ENCODE data around the gene EMC8. TPM values are rescaled to one million over a fixed set of nuclear protein-coding genes. Genes with fewer than 3 reads are reported as not detected.

Gene EMC8
- total and polyA plus RNA-seq, 2 donors (not counting 1 experiment from before 2014, with no cell fraction given) = 22.1 to 33.1 TPM

DNA sequence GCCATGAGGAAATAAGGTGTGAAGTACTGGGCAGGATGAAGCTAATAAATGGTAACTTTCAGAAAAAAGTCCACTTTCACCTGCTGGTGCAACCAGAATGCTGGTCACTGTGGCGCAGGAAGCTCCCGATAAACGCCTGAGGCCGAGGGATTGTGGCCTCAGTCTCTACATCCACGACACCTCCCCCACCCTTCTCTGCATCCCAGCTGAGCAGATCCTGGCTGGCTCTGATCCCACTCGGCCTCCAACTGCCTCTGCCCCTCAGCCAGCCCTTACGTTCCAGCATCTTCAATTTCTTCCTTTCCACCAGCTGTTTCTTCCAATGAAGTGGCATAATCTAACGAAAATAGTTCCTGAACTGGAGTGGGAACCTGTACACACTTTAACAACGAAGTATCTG is 49.6 kb upstream of the EMC8 start:
- peaks cover 29% of the 10 kb centered on the region for H3K4me1 Mint-ChIP-seq
- no peak for TF ChIP-seq EZH2 (IDR thresholded peaks at IDR 0.05; ENCODE audit: borderline replicate concordance, insufficient read depth, low read depth, low read length, poor library complexity, severe bottlenecking)
- TF ChIP-seq, protein P1, sequence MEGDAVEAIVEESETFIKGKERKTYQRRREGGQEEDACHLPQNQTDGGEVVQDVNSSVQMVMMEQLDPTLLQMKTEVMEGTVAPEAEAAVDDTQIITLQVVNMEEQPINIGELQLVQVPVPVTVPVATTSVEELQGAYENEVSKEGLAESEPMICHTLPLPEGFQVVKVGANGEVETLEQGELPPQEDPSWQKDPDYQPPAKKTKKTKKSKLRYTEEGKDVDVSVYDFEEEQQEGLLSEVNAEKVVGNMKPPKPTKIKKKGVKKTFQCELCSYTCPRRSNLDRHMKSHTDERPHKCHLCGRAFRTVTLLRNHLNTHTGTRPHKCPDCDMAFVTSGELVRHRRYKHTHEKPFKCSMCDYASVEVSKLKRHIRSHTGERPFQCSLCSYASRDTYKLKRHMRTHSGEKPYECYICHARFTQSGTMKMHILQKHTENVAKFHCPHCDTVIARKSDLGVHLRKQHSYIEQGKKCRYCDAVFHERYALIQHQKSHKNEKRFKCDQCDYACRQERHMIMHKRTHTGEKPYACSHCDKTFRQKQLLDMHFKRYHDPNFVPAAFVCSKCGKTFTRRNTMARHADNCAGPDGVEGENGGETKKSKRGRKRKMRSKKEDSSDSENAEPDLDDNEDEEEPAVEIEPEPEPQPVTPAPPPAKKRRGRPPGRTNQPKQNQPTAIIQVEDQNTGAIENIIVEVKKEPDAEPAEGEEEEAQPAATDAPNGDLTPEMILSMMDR (IDR thresholded peaks at IDR 0.05) = no peak
- ChIA-PET CTCF (interaction anchor here (1.1 to 2.1 kb wide), 2 partner anchors 11 to 28 kb away, joined by 4 to 13 read pairs; no protein-coding TSS in a partner anchor), POLR2A (no interaction called here)
- Histone ChIP-seq H3K4me1 (ENCODE audit: control insufficient read depth in 2 of 2, insufficient read depth in 2 of 2, low read length in 2 of 2) (peaks cover 14 to 21% of the 10 kb centered on the region in 2 donors), H3K4me2 (replicated peaks; ENCODE audit: low read depth, low read length, poor library complexity, severe bottlenecking) (no peak overlapping the region), H3K4me3 (ENCODE audit: control extremely low read depth in 1 of 5, extremely low read depth in 1 of 5, insufficient read depth in 1 of 5, low read depth in 2 of 5, low read length in 4 of 5) (no peak overlapping the region), H3K27me3 (replicated peaks in 1 of 4; ENCODE audit: control extremely low read depth in 1 of 4, control insufficient read depth in 3 of 4, insufficient read depth in 4 of 4, low read length in 3 of 4) (no peaks in the 10 kb centered on the region), H3K27ac (ENCODE audit: low read length in 2 of 2) (no peak overlapping the region), H4K20me1 (ENCODE audit: control insufficient read depth, insufficient read depth, low read length, poor library complexity, severe bottlenecking) (no peaks in the 10 kb centered on the region), H3K9ac (ENCODE audit: low read length) (no peak overlapping the region), H3K9me3 (ENCODE audit: control extremely low read depth in 1 of 3, control insufficient read depth in 2 of 3, insufficient read depth in 1 of 3, low read length in 2 of 3) (no peaks in the 10 kb centered on the region), H3K79me2 (ENCODE audit: control insufficient read depth, insufficient read depth, low read length) (no peaks in the 10 kb centered on the region), H3K36me3 (replicated peaks in 1 of 2; ENCODE audit: control extremely low read depth in 1 of 2, control insufficient read depth in 1 of 2, extremely low read depth in 1 of 2, insufficient read depth in 2 of 2, low read length in 1 of 2) (no peaks in the 10 kb centered on the region), H2AFZ (ENCODE audit: insufficient read depth, low read depth, low read length, poor library complexity, severe bottlenecking) (no peak overlapping the region)
- no peaks in the 10 kb centered on the region for H3K9me3 Mint-ChIP-seq (ENCODE audit: insufficient read depth)
- no peak overlapping the region for H3K27ac Mint-ChIP-seq
- H3K4me3 Mint-ChIP-seq = no peak overlapping the region
- 79% methylated on average over 8 of the region's 9 CpGs for WGBS (ENCODE audit: insufficient coverage)
- DNase-seq = no peak
- ATAC-seq (ENCODE audit: low read depth) = no peak
- H3K27me3 Mint-ChIP-seq = peaks cover 12% of the 10 kb centered on the region
- intact Hi-C loops (cut with micrococcal nuclease) = no loop called here

DNA sequence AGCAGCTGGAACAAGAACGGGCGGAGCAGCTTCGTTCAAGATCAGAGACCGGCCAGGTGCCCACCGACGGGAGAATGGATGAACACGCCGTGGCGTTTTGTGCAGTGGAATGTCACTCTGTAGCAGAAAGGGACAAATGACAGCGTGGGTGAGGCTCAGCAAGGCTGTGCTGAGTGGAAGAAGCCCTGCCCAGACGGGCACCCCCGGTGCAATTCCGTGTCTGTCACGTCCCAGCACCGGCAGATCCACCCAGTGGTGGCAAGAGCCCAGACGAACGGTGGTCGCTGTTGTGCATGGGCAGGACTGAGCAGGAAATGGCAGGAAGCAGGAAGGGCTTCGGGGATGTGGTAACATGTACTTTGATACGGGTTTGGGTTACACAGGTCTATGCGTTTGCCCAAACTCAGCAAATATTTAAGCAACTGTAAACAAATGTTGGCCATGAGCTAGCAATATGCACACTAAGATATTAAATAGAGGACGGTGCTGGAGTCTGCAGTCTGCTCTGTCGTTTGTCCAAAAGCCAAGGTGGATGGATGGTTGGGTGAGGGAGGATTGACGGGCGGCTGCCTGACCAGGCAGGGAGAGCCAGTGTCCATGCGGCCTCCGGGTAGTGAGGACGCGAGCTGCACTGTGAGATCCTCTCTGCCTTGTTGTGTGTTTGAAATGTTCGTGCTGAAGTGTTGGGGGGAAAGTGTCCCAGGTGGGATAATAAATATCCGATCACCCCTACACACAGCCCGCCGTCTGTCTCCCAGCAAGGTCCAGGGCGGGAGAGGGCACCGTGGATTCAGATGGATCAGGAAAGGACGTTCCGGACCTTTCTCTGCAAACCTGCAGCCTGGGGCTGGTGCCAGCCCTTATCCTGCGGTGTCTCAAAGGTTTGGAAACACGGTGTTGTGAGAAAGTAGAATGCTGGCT is 48.6 kb upstream of the EMC8 start:
- Histone ChIP-seq H4K20me1 (ENCODE audit: control insufficient read depth, insufficient read depth, low read length, poor library complexity, severe bottlenecking) (no peaks in the 10 kb centered on the region), H3K4me3 (ENCODE audit: control extremely low read depth in 1 of 5, extremely low read depth in 1 of 5, insufficient read depth in 1 of 5, low read depth in 2 of 5, low read length in 4 of 5) (no peak overlapping the region), H3K9me3 (ENCODE audit: control extremely low read depth in 1 of 3, control insufficient read depth in 2 of 3, insufficient read depth in 1 of 3, low read length in 2 of 3) (peaks cover 0 to under 1% (median 0%) of the 10 kb centered on the region in 3 donors), H3K9ac (ENCODE audit: low read length) (no peak overlapping the region), H2AFZ (ENCODE audit: insufficient read depth, low read depth, low read length, poor library complexity, severe bottlenecking) (no peak overlapping the region), H3K36me3 (replicated peaks in 1 of 2; ENCODE audit: control extremely low read depth in 1 of 2, control insufficient read depth in 1 of 2, extremely low read depth in 1 of 2, insufficient read depth in 2 of 2, low read length in 1 of 2) (no peaks in the 10 kb centered on the region), H3K79me2 (ENCODE audit: control insufficient read depth, insufficient read depth, low read length) (no peaks in the 10 kb centered on the region), H3K4me2 (replicated peaks; ENCODE audit: low read depth, low read length, poor library complexity, severe bottlenecking) (no peak overlapping the region), H3K27me3 (replicated peaks in 1 of 4; ENCODE audit: control extremely low read depth in 1 of 4, control insufficient read depth in 3 of 4, insufficient read depth in 4 of 4, low read length in 3 of 4) (no peaks in the 10 kb centered on the region), H3K4me1 (ENCODE audit: control insufficient read depth in 2 of 2, insufficient read depth in 2 of 2, low read length in 2 of 2) (peaks cover 7 to 12% of the 10 kb centered on the region in 2 donors), H3K27ac (ENCODE audit: low read length in 2 of 2) (no peak overlapping the region)
- DNase-seq = no peak
- H3K27me3 Mint-ChIP-seq = peaks cover 12% of the 10 kb centered on the region
- WGBS (ENCODE audit: insufficient coverage) = 69% methylated on average over 30 of the region's 39 CpGs
- H3K27ac Mint-ChIP-seq = no peak overlapping the region
- no peak overlapping the region for H3K4me3 Mint-ChIP-seq
- ChIA-PET POLR2A (no interaction called here), CTCF (interaction anchor here (1.1 to 2.1 kb wide), 2 partner anchors 10 to 27 kb away, joined by 4 to 13 read pairs; no protein-coding TSS in a partner anchor)
- no peak for TF ChIP-seq EZH2 (IDR thresholded peaks at IDR 0.05; ENCODE audit: borderline replicate concordance, insufficient read depth, low read depth, low read length, poor library complexity, severe bottlenecking)
- TF ChIP-seq, protein P1 (IDR thresholded peaks at IDR 0.05) = no peak
- peaks cover under 1% of the 10 kb centered on the region for H3K9me3 Mint-ChIP-seq (ENCODE audit: insufficient read depth)
- peaks cover 21% of the 10 kb centered on the region for H3K4me1 Mint-ChIP-seq
- intact Hi-C loops (cut with micrococcal nuclease) = no loop called here
- no peak for ATAC-seq (ENCODE audit: low read depth)
